PFSK-1 (cell line): ENCODE results near the gene PLEKHA3.

Source experiments
- FOXP2 ChIP-seq: optimal IDR thresholded peaks from 2 replicates; pipeline ENCODE3; 2011; ENCODE audit warnings: borderline replicate concordance, control low read depth, inconsistent platforms; ENCODE audit not compliant: insufficient read depth; ENCODE audit errors: extremely low read length, extremely low read depth
- POLR2AphosphoS5 ChIP-seq: IDR thresholded peaks from 2 replicates; pipeline ENCODE4 v1.6.1; 2012; ENCODE audit warnings: low read depth, mild to moderate bottlenecking, control low read depth, low read length, moderate library complexity
- REST ChIP-seq, 2 experiments: IDR thresholded peaks; 2 replicates each; pipeline versions ENCODE4 v1.6.1 to v1.8.0; 2011 to 2012; ENCODE audit warnings: low read depth in 2 of 2, low read length in 2 of 2, control low read depth in 1 of 2, inconsistent platforms in 1 of 2, mild to moderate bottlenecking in 1 of 2, moderate library complexity in 1 of 2; ENCODE audit not compliant: insufficient read depth in 1 of 2
- SIN3A ChIP-seq: IDR thresholded peaks from 2 replicates; pipeline ENCODE4 v1.6.1; 2012; ENCODE audit warnings: mild to moderate bottlenecking, low read length, moderate library complexity, borderline replicate concordance; ENCODE audit not compliant: insufficient read depth
- TAF1 ChIP-seq: IDR thresholded peaks from 2 replicates; pipeline ENCODE4 v1.6.1; 2012; ENCODE audit warnings: low read length, control low read depth, borderline replicate concordance; ENCODE audit not compliant: insufficient read depth

PLEKHA3 gene

GRCh38 chr2:178502751-178503150 is 22.5 kb downstream of the PLEKHA3 start:
- TF ChIP-seq FOXP2: no peak
- no peak for TF ChIP-seq TAF1
- no peak for TF ChIP-seq POLR2AphosphoS5
- TF ChIP-seq REST (IDR thresholded peaks at IDR 0.05; ENCODE audit: insufficient read depth in 1 of 2, low read depth in 2 of 2, low read length in 2 of 2): no peak
- TF ChIP-seq SIN3A: no peak

- TF ChIP-seq FOXP2 (no peak), REST (IDR thresholded peaks at IDR 0.05; ENCODE audit: insufficient read depth in 1 of 2, low read depth in 2 of 2, low read length in 2 of 2) (no peak), SIN3A (no peak), POLR2AphosphoS5 (no peak), TAF1 (no peak)
Observed at GRCh38 chr2:178506101-178506500, 25.8 kb downstream of the PLEKHA3 start.

- TF ChIP-seq SIN3A (no peak), POLR2AphosphoS5 (no peak), FOXP2 (no peak), REST (IDR thresholded peaks at IDR 0.05; ENCODE audit: insufficient read depth in 1 of 2, low read depth in 2 of 2, low read length in 2 of 2) (no peak), TAF1 (no peak)
Observed at GRCh38 chr2:178506524-178506923, 26.3 kb downstream of the PLEKHA3 start.

- no peak for TF ChIP-seq REST (IDR thresholded peaks at IDR 0.05; ENCODE audit: insufficient read depth in 1 of 2, low read depth in 2 of 2, low read length in 2 of 2)
- TF ChIP-seq TAF1: no peak
- no peak for TF ChIP-seq SIN3A
- TF ChIP-seq FOXP2: no peak
Observed at GRCh38 chr2:178506949-178507348, 26.7 kb downstream of the PLEKHA3 start.

GRCh38 chr2:178508646-178509045 is 28.4 kb downstream of the PLEKHA3 start:
- TF ChIP-seq FOXP2: no peak
- TF ChIP-seq TAF1: no peak
- no peak for TF ChIP-seq SIN3A
- TF ChIP-seq POLR2AphosphoS5: no peak
- TF ChIP-seq REST (IDR thresholded peaks at IDR 0.05; ENCODE audit: insufficient read depth in 1 of 2, low read depth in 2 of 2, low read length in 2 of 2): no peak
